HG02885 (cell line): ENCODE measurements around the gene PSRC1.
A peak's percentile ranks its signal among the peaks of the same experiment; 100 is the strongest.

Source experiments
- ATAC-seq: cut with Tn5 transposase; IDR thresholded peaks from one replicate; pipeline ENCODE4 v1.9.1; 2021; ENCODE audit warnings: mild to moderate bottlenecking; ENCODE audit not compliant: unreplicated experiment, poor library complexity

The PSRC1 gene

GRCh38 chr1:109249654-109250401 lies 33.1 kb downstream of the PSRC1 start:
- ATAC-seq, result peak; percentile 41

DNA sequence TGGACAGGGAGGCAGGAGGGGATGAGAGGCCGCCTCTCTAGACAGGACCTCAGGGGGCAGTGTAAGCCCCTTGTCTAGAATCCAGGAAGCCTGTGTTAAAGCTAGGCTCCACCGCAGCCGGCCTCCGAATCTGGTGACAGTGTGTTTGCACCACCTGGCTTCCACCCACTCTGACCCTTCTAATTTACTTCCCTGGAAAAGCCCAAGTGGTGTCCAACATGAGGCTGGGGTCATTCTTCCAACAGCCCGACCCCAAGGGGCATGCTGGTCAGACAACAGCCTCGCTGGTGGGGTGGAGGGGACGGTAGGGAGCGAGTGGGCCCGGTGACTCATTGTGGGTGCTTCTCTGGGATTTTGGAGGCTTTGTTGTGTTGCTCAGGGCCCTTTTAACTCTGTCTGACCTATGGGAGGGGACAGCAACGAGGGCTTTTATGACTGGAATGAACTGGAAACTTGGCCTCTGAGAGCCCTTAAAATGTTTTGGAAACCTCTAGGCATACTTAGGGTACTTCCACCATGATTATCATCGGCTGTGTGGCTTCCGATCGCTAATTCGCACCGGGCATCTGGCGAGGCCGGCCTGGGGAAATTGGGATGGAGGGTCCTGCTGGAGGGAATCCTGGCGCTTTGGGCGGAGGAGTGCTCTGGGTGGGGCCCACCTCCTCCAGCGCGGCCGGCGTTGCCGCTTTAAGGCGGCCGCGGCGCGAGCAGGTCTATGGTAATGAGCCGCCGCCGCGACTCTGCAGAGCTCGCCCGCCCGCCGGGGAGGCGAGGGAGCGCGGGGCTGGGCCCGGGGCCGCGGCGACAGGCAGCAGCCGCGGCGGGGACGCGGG lies 33.9 kb downstream of the PSRC1 start, which contains the start of gene CELSR2:
Gene CELSR2, plus strand, starts transcription at position 743 of the 833 bp plus-strand sequence. CDS start 541 bp downstream, outside the sequence.
- ATAC-seq, result peak; percentile 86

DNA sequence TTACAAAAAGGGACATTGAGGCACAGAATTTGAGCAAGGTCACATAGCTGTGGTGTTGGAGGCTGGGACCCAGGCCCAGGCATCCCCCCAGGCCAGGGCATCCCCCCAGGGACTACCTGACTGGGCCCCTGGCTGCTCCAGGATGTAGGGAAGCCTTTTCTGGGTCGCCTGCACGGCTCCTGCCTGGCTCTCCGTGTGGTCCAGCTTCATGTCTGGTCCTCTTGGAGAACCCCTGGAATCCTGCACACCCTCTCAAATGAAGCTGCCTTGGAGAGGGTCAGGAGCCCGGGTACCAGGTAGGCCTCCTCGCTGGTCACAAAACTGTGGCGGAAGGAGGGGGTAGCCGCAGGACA lies 34.5 kb downstream of the PSRC1 start:
- no peak for ATAC-seq

- ATAC-seq, result no peak
These were observed 35.3 kb downstream of the PSRC1 start for GRCh38 chr1:109247401-109248365.

DNA sequence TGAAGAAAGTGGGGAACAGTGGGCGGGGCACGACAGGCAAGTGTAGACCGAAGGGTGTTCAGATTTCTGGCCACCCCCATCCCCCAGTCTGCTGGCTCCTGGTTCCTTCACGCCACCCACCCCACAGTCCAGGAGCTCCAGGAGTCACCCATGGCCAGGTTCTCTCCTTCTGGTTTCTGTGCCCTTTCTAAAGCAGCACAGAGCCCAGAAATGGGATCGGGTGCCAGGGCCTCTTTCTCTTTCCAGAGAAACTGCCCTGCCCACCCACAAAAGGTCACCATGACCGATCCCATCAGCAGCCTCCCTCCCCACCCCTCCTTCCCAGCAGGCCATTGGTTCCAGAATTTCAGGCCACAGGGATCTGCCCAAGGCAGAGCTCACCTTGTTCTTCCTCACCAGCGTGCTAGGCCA lies 36.8 kb downstream of the PSRC1 start:
- no peak for ATAC-seq

- no peak for ATAC-seq
These were observed 38.9 kb downstream of the PSRC1 start for GRCh38 chr1:109243860-109244552.

- ATAC-seq, result no peak
These were observed 39.7 kb downstream of the PSRC1 start for GRCh38 chr1:109243221-109243620.

DNA sequence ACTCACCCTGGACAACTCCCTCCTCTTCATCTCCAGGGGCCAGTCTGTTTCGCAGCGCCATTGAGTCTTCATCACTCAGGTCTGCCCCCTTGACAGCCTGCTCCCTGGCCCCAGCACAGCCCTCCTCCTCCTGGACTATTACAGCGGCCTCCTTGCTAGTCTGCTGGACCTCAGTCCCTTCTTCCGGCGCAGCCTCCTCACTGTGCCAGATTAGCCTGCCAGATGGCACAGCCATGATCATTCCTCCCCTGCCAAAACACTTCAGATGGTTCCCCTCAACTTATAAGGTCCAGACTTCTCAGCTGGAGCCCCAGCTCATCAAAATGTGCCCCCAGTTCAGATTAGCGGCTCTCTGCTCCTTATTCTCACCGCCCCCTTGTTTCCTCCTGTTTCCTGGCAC lies 40.6 kb downstream of the PSRC1 start:
- ATAC-seq, result no peak

- ATAC-seq, result no peak
These were observed 41.1 kb downstream of the PSRC1 start for GRCh38 chr1:109241841-109242345.

DNA sequence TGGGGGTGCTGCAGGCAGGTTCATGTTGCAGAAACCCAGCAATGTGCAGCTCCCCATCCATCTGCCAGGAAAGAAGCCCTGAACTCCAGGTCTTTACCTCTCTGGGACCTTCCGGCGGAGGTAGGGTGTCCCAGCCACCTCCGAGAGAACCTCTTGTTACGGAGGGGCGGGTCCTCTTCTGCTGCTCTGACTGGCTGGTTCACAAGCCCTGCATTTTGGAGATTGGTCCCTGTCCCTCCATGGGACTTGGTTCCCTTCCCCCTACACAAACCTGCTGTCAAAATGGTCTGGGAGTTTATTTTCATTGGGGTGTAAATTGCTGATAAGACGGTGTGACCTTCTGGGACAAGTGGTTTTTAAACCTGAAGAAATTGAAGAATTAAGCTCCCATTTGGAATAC lies 41.6 kb downstream of the PSRC1 start:
- no peak for ATAC-seq

GRCh38 chr1:109240158-109241152 lies 42.5 kb downstream of the PSRC1 start:
- ATAC-seq, result no peak

- peak; percentile 67 for ATAC-seq
These were observed 43.4 kb downstream of the PSRC1 start for GRCh38 chr1:109239409-109240068.

- ATAC-seq, result no peak
These were observed 43.9 kb downstream of the PSRC1 start for GRCh38 chr1:109239047-109239408.

DNA sequence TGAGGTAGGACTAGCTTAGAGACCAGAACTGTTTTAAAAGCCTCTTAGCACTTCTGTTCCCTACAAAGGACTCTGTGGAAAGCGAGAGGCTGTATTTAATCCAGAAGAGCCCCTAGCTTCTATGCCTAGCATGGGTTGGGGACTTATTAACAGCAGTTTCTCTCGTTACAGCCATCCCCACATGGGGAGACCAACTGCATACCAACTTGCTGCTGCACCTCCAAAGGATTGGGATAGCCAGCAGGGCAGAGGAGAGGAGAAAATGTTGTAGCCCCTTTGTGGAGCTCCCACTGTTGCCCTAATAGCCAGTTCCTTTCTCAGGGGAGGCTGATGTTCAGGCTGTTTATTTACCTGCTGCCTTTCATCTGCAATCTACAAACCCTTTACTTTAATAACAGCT lies 44.6 kb downstream of the PSRC1 start:
- no peak for ATAC-seq

DNA sequence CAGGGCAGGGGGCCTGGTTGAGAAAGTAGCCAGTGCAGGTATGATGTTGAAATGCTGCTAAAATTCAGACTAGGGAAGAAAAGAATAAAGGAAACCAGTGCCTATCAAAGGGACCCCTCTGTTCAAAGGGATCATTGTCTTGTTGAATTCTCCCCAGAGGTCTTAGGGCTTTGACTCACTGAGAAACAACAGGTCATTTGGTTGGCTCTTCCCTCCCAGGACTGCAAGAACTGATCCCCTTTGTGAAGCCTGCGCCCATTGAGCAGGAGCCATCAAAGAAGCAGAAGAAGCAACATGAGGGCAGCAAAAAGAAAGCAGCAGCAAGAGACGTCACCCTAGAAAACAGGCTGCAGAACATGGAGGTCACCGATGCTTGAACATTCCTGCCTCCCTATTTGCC lies 45.4 kb downstream of the PSRC1 start:
- ATAC-seq, result no peak

DNA sequence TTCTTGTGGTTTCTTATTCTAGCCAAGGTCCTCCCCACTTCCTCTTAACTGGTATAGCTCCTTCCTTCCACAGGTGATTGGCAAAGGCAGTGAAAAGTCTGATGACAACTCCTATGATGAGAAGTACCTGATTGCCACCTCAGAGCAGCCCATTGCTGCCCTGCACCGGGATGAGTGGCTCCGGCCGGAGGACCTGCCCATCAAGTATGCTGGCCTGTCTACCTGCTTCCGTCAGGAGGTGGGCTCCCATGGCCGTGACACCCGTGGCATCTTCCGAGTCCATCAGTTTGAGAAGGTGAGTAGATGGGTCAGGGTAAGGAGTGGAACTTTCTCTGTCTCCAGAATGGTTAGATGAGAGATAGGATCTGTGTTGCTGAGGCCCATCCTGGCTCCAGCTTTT lies 47.8 kb downstream of the PSRC1 start:
- ATAC-seq, result no peak

DNA sequence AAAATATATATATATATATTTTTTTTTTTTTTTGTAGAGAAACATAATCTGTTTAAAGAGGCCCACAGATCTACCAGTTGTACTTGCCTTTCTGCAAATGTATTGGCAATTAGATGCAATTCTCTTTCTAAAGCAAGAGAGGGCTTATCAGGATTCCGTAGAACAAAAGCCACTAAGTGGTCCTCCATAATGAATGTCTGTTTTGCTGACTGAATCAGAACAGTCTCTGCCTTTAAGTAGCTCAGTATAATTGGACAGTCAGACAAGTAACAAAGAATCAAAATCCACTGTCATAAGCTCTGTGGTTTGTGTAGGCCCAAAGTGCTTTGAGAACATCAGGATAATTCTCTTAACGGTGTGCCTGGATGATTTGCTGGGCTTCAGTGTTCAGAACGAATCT lies 51.9 kb downstream of the PSRC1 start:
- no peak for ATAC-seq
